Measurements from ENCODE around the gene NCBP2. TPM values are rescaled to one million over a fixed set of nuclear protein-coding genes. Genes with fewer than 3 reads are reported as not detected.

The NCBP2 gene
- total RNA-seq, 1 experiment from 2014 or later = 119 TPM

DNA sequence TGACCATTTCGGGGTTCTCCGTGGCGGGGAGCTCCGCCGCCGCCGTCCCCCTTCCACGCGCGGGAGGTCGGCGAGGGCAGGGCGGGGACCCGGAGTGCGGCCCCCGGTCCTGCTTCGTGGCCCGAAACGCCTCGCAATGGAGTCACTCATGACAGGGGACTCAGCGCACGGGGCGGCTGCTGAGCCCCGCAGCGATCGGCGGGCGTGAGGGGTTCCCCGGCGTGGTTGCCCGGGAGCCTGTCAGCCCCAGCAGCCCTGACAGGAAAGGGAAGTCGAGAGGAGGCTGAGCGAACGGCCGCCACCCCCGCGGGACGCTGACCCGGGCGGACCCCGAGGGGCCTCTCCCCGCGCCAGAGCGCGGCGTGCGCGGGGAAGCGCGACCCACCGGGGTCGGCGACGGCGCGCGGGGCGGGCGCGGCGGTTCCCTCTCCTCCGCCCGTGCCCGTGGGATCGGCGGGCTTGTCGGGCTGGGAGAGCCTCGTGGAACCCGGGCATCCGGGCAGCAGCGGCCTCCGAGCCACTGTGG is 26.9 kb upstream of the NCBP2 start:
- no peaks in the 10 kb centered on the region for H4K20me1 ChIP-seq (ENCODE audit: low read length)
- ChIA-PET POLR2A (ENCODE audit: unreplicated experiment) (no interaction called here), CTCF (interaction anchor here (0.6 to 1.0 kb wide), 4 partner anchors 14 to 360 kb away, joined by 3 read pairs; no protein-coding TSS in a partner anchor)
- peak overlapping the region; percentile 93 for H3K4me3 ChIP-seq (ENCODE audit: low read length)
- intact Hi-C loops (cut with micrococcal nuclease) = loop anchor here (1.0 to 2.0 kb wide), 2 partner anchors 130 to 360 kb away; no protein-coding TSS in a partner anchor
- H3F3A ChIP-seq (ENCODE audit: low read length, unreplicated experiment) = no peaks in the 10 kb centered on the region
- H3K9ac ChIP-seq (ENCODE audit: low read length) = peak overlapping the region; percentile 72
- no peaks in the 10 kb centered on the region for H3K36me3 ChIP-seq (ENCODE audit: low read depth, low read length)
- peak; percentile 37 for ATAC-seq
- no peaks in the 10 kb centered on the region for H3K27me3 ChIP-seq (ENCODE audit: low read length)
- DNase-seq = peak; percentile 19
- H3K4me1 ChIP-seq (ENCODE audit: insufficient read depth, low read length) = peaks cover 6% of the 10 kb centered on the region; the same call in 1 of the 2 replicates
- H3K9me2 ChIP-seq (replicated peaks; ENCODE audit: low read length) = no peaks in the 10 kb centered on the region
- no TSS peak for BruUV-seq (replicated peaks)
- H2AFZ ChIP-seq (ENCODE audit: low read length) = peak overlapping the region; percentile 99
- H3K4me2 ChIP-seq (ENCODE audit: low read length) = peak overlapping the region; percentile 100
- TF ChIP-seq EZH2phosphoT487 (IDR thresholded peaks at IDR 0.05; ENCODE audit: borderline replicate concordance, low read length) (no peak), EZH2 (IDR thresholded peaks at IDR 0.05; ENCODE audit: low read length, unreplicated experiment) (no peak)
- TF ChIP-seq, protein P1, sequence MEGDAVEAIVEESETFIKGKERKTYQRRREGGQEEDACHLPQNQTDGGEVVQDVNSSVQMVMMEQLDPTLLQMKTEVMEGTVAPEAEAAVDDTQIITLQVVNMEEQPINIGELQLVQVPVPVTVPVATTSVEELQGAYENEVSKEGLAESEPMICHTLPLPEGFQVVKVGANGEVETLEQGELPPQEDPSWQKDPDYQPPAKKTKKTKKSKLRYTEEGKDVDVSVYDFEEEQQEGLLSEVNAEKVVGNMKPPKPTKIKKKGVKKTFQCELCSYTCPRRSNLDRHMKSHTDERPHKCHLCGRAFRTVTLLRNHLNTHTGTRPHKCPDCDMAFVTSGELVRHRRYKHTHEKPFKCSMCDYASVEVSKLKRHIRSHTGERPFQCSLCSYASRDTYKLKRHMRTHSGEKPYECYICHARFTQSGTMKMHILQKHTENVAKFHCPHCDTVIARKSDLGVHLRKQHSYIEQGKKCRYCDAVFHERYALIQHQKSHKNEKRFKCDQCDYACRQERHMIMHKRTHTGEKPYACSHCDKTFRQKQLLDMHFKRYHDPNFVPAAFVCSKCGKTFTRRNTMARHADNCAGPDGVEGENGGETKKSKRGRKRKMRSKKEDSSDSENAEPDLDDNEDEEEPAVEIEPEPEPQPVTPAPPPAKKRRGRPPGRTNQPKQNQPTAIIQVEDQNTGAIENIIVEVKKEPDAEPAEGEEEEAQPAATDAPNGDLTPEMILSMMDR (conservative IDR thresholded peaks at IDR 0.05; ENCODE audit: low read depth, low read length) = no peak
- H3K9me3 ChIP-seq (ENCODE audit: low read length) = no peaks in the 10 kb centered on the region
- H3K79me2 ChIP-seq (ENCODE audit: low read length) = 0 out of 2 replicates have a peak, but pooled peaks cover 5% of the 10 kb centered on the region
- H3K27ac ChIP-seq (ENCODE audit: low read length) = no peak overlapping the region

DNA sequence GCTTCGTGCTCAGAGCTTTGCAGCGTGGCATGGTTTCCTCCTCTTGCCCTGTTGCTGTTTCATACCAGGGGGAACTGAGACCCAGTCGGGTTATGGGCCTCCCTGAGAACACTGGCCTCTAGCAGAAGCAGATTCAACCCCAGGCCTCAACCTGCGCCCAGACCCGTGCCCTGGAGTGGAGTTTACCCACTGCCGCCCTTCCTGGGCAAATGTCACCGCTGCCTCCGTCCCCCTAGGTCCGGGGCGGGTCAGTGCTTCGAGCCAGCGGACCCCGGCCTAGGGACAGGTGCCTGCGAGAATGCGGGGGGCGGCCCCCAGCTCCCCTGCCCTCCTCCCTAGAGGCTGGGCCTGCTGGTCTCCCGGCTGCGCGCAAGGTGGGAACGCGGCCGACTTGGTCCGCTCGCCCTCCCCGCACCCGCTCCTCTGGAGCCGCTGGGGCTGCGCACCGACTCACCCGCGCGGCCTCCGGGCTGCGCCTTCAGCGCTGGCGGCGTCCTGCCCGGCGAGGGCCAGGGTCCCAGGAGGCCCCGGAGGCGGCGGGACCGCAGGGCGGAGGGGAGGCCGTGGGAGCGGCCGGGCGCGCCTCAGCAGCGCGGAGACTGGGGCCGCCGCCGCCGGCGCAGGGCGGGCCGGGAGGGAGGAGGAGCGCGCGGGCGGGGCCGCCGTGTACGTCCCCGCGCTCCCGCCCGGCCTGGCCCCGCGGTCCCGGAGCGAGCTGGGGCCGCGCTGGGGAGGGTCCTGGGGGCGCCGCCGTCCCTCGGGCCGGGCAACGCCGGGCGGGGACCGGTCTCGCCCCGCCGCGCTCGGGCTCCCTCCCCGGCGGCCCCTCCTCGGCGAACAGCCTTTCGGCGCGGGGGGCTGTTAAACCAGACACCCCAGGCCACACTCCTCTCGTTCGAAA is 26.2 kb upstream of the NCBP2 start, which contains the start of gene PIGZ:
Gene PIGZ (minus strand): TSS at position 601 of the 901 bp plus-strand sequence. CDS start 16,802 bp downstream, outside the sequence.
- H3K4me2 ChIP-seq (ENCODE audit: low read length) = peak within 1 kb of the TSS; percentile 100
- no peak within 1 kb of the TSS for H3K27ac ChIP-seq (ENCODE audit: low read length)
- 0 out of 2 replicates have a peak, but pooled peaks cover 5% of the 10 kb centered on the region for H3K79me2 ChIP-seq (ENCODE audit: low read length)
- no peaks in the 10 kb centered on the region for H3F3A ChIP-seq (ENCODE audit: low read length, unreplicated experiment)
- no peaks in the 10 kb centered on the region for H3K27me3 ChIP-seq (ENCODE audit: low read length)
- intact Hi-C loops (cut with micrococcal nuclease) = loop anchor here (1.0 to 2.0 kb wide), 2 partner anchors 130 to 359 kb away; no protein-coding TSS in a partner anchor
- H3K9ac ChIP-seq (ENCODE audit: low read length) = peak within 1 kb of the TSS; percentile 72
- ChIA-PET CTCF (no interaction called here), POLR2A (ENCODE audit: unreplicated experiment) (no interaction called here)
- H4K20me1 ChIP-seq (ENCODE audit: low read length) = no peaks in the 10 kb centered on the region
- H3K4me1 ChIP-seq (ENCODE audit: insufficient read depth, low read length) = peaks cover 6% of the 10 kb centered on the region; the same call in 1 of the 2 replicates
- ATAC-seq (peak; percentile 75), DNase-seq (peak; percentile 54)
- H3K36me3 ChIP-seq (ENCODE audit: low read depth, low read length) = no peaks in the 10 kb centered on the region
- H2AFZ ChIP-seq (ENCODE audit: low read length) = peak within 1 kb of the TSS; percentile 99
- H3K4me3 ChIP-seq (ENCODE audit: low read length) = peak within 1 kb of the TSS; percentile 93
- no peaks in the 10 kb centered on the region for H3K9me3 ChIP-seq (ENCODE audit: low read length)
- BruUV-seq (replicated peaks) = no TSS peak
- H3K9me2 ChIP-seq (replicated peaks; ENCODE audit: low read length) = no peaks in the 10 kb centered on the region
- TF ChIP-seq EZH2phosphoT487 (IDR thresholded peaks at IDR 0.05; ENCODE audit: borderline replicate concordance, low read length) (no peak), EZH2 (IDR thresholded peaks at IDR 0.05; ENCODE audit: low read length, unreplicated experiment) (no peak)
- TF ChIP-seq, protein P1 (conservative IDR thresholded peaks at IDR 0.05; ENCODE audit: low read depth, low read length) = no peak
